HL-60 (cell line): ENCODE results near the gene OSBPL7.

Source experiments
- CTCF ChIP-seq: IDR thresholded peaks from one replicate; pipeline ENCODE4 v1.5.1; 2011; ENCODE audit warnings: low read length, control low read depth, inconsistent platforms; ENCODE audit not compliant: insufficient read depth
- GABPA ChIP-seq: IDR thresholded peaks from 2 replicates; pipeline ENCODE4 v1.6.1; 2012; ENCODE audit warnings: low read depth
- POLR2AphosphoS5 ChIP-seq: IDR thresholded peaks from 2 replicates; pipeline ENCODE4 v1.6.1; 2012; ENCODE audit warnings: low read depth
- REST ChIP-seq: IDR thresholded peaks from 2 replicates; pipeline ENCODE4 v1.6.1; 2012; ENCODE audit warnings: low read depth; ENCODE audit not compliant: insufficient replicate concordance
- SPI1 ChIP-seq: IDR thresholded peaks from 2 replicates; pipeline ENCODE4 v1.6.1; 2012; ENCODE audit warnings: low read depth, mild to moderate bottlenecking, borderline replicate concordance

GRCh38 chr17:47862621-47863440, 41.2 kb upstream of the OSBPL7 start:
- TF ChIP-seq POLR2AphosphoS5 (no peak), CTCF (no peak), REST (no peak), SPI1 (no peak), GABPA (no peak)
